Occipital lobe (tissue), 3 donors: ENCODE data around the gene IPO11. TPM values are rescaled to one million over a fixed set of nuclear protein-coding genes. Genes with fewer than 3 reads are reported as not detected.
"Not testable (repeated sequence)": the region's sequence is repeated elsewhere in the genome, so short reads cannot be mapped to it uniquely, and the experiment has no call there.

Source experiments
- DNase-seq: peaks from one replicate; lab custom pipeline; 2025; lab: John Stamatoyannopoulos, UW
- small RNA-seq: library from RNA; depleted of rRNA; stranded (forward); fragments of <200 nt; gene quantifications from one replicate; pipeline ENCODE3, GENCODE V24; 2014
- total RNA-seq: library from RNA; depleted of rRNA; stranded (reverse); fragments of >200 nt; gene quantifications from one replicate; pipeline ENCODE4 v1.2.3, GENCODE V29; 2014

The IPO11 gene
- total RNA-seq, 1 donor from 2014 or later: 35.9 TPM

DNA sequence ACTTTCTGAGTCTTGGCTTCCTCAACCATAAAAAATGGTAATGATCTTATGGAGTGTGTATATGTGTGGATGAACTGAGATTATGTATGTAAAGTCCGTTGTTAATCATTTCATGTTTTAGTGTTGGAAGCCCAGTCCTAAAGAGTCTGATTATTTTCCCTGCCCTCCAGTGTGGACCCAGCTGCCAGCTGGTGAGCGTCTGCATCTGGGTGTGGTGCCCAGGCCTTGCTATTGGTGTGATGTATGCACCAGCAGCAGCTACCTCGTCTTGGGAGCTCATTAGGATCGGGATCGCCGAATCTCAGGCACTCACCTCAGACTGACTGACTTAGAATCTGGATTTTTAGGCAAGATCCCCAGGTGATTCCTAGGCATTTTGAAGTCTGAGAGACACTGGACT lies 229.9 kb downstream of the IPO11 start:
- DNase-seq: no peak

DNA sequence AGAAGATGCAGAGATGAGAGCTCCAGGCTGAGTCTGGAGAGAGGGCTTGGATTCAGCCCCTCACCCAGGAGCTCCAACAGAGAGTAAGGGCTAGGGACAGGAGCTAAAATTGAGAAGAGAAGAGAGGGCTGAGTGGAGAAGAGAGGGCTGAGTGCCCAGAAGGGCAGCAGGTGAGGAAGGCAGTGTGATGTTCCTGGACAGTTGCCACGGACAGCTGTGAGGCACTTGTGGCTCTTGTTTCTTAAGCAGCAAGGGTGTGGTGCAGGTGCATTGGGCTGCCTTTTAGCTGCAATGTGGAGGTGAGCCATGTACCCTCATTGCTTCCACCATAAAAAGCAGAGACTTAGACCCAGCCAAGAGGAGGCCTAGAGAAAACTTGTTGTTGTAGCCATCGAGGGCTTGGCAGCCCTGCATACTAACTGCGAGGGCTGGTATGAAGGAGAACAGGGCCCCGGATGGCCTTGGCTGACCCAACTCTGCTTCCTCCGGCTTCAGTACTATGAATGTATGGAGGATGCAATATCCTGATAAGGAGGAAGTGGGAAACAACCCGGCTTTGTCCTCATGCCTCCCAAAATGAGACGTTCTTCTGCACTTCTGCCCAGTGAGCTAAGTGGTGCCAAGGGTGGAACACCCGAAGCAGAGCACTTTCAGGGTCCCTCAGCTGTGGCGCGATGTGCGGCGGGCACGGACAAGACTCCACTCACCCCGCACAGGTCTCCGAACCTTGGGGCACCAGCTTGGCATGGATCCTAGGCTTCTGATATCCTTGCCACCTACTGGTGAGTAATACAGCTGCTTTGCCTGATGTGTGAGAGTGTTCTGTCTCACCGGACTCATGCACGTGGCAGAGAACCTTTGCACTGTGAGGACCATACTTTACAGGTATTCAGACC lies 231.2 kb downstream of the IPO11 start:
- DNase-seq: no peak

DNA sequence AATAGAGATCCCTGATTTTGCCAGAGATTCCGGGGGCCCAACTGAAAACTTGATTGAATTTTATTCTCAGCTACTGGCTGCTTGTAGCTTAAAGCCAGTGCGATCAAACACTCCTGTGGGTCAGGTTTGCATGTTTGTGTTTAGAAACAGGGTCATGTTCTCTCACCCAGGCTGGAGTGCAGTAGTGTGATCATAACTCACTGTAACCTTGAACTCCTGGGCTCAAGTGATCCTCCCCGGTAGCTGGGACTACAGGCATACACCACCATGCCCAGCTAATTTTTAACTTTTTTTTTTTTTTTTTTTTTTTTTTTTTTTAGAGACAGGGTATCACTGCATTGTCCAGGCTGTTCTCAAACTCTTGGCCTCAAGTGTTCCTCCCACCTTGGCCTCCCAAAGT lies 232.7 kb downstream of the IPO11 start:
- no peak for DNase-seq

DNA sequence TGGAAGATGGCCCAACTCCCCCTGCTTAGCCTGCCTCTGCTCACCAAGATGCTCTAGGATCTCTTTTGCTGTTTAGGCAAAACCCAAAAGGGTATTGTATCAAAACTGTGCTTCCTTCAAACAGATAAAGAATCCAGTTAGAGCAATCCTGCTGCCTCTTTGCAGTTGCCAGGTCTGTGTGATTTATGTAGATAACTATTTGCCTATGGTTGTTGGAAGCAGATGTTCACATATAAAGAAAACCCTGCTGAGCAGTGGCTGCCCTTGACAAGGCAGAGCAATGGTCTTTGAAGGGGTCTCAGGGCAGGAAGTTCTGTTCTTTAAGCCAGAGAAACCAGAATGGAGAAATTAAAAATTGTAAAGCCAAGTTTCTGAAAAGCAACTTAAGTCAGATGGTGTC lies 234.7 kb downstream of the IPO11 start:
- no peak for DNase-seq

DNA sequence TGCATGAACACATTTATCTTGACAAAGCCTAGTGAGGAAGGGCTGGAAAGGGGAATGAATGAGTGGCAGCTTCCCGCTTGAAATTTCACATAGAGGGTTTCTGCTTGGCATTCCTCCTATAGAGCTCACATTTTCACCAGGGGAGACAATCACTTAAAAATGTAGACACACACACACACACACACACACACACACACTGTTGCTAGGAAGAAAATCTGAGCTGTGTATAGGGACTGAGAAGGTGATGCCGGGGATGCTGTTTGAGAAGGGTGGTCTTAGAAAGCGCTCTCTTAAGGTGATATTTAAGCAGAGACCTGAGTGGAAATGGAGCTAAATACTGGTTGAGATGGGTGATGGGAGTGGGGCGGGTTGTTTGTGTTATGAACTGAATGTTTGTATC lies 236.5 kb downstream of the IPO11 start:
- no peak for DNase-seq

DNA sequence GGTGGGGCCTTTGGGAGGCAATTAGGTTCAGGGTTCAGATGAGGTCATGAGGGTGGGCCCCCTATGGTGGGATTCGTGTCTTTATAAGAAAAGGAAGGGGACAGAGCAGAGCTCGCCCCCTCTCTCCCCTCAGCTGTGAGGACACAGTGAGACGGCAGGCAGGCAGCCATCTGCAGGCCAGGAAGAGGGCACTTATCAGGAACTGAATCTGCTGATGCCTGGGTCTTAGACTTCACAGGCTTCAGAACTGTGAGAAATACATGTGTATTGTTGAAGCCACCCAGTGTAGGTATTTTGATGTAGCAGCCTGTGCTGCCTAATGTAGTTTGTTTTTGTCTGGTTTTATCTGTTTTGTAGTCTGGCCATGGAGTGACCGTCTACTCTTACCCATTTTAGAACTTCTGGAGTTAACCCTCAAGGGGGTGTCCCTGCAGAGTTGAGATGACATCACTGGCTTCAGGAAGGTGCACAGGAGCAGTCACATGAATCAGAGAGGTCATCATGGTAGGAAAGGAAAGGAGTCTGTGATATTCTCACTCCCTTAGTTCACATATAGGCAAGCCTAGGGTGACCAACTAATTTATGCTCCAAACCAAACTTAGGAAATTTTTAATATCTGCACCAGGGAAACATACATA lies 237.0 kb downstream of the IPO11 start:
- DNase-seq: no peak

DNA sequence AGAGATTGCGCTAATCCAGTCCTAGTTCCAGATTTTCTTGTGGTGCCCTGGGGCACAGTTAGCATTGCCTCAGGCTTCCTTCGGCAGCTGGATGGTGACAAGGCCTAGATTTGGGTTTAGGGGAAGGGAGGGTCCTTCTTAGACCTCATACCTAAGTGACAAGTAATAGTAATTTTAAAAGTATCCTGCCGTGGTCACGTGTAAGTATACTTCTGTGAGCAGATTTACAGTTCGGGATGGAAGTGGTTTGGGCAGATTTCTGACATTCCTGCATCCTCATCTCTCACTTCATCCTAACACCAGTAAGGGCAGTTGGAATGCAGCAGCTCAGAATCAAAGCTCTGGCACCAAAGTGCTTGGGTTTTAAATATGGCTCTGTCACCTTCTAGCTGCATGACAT lies 237.6 kb downstream of the IPO11 start:
- DNase-seq: no peak

DNA sequence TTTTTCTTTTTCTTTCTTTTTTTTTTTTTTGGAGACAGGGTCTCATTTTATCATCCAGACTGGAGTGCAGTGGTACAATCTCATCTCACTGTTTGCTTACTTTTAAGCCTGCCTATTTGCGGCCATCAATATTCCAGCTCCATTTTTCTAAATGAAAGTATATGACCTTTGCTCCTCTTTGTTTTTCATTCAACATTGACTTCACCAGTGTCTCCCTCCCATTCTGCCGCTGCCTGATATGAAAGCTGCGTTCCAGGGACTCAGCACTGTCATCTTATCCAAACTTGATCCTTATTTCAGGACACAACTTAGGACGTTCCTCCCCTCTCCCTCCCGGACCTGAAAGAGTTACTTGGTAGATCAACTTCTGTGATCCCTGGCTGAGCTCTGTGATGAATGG lies 239.7 kb downstream of the IPO11 start:
- DNase-seq: no peak

DNA sequence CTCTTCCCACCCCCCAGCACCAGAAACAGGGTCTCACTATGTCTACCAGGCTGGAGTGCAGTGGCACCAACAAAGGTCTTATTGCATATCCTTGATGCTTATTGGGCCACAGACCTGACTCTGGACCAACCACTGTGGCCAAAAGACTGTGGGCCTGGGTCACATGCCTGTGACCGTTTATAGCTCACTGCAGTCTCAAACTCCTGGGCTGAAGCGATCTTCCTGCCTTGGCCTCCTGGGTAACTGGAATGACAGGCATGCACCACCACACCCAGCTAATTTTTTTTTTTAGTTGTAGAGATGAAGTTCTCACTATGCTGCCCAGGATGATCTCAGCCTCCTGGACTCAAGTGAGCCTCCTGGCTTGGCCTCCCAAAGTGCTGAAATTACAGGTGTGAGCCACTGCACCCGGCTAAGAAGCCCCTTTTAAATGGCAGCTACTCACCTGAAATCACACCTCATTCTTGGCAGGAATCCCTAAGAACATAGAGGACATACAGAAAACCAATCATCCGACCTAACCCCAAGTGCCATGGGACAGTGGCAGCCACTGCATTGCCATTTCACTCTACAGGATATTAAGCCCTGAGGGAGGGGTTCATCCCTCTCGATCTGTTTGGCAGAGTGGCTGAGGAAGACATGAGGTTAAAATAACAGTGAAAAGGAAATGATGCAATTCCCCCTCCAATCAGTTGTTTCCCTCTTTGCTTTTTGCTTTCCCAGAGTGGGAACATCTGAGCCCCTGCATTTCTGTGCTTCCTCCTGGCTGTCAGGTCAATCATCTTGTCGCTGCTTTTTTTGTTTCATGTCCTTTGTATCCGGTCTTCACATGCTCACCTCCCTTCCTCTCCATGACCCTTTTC lies 240.7 kb downstream of the IPO11 start:
- no peak for DNase-seq

DNA sequence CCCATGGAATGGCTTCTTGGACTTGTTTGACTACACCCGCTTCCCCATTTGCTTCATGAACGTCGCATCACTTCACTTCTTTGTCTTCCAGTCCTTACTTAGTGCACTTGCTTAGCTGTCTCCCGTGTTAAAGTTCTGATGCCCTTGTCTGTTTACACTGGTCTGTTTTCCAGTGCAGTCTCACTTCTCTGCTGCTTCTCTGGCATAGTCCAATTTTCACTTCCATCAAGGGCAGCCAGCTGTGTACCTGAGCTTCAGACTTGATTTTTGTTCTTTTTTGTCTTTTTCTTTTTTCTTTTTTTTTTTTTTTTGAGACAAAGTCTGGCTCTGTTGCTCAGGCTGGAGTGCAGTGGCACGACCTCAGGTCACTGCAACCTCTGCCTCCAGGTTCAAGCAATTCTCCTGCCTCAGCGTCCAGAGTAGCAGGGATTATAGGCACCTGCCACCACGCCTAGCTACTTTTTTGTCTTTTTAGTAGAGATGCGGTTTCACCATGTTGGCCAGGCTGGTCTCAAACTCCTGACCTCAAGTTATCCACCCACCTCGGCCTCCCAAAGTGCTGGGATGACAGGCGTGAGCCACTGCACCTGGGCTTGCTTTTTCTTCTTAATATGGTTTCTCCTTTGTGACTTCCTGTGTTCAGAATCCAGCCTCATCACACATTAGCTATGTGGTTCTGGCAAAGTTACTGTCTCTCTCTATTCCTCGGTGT lies 241.5 kb downstream of the IPO11 start:
- DNase-seq: no peak

DNA sequence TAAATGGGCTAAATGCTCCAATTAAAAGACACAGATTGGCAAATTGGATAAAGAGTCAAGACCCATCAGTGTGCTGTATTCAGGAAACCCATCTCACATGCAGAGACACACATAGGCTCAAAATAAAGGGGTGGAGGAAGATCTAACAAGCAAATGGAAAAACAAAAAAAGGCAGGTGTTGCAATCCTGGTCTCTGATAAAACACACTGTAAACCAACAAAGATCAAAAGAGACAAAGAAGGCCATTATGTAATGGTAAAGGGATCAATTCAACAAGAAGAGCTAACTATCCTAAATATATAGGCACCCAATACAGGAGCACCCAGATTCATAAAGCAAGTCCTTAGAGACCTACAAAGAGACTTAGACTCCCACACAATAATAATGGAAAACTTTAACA lies 245.2 kb downstream of the IPO11 start:
- DNase-seq: not testable (repeated sequence)

DNA sequence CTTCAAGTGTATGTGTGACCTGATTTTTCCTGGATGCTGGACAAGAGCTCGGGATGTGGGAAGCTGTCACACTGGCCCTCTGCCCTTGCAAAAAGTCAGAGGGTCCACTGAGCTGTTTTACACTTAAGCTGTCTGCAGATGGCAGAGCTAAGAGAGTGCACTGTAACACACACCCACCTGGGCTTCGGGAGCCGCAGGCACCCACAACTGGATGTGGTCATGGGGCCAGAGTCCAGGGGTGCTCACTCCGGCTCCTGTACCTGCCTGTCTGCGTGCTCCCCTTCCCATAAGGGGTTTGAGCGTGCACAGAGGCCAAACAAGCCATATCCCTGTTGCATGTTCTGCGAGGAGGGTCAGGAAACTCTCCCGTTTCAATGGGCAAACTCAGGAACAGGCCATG lies 248.6 kb downstream of the IPO11 start:
- DNase-seq: no peak

DNA sequence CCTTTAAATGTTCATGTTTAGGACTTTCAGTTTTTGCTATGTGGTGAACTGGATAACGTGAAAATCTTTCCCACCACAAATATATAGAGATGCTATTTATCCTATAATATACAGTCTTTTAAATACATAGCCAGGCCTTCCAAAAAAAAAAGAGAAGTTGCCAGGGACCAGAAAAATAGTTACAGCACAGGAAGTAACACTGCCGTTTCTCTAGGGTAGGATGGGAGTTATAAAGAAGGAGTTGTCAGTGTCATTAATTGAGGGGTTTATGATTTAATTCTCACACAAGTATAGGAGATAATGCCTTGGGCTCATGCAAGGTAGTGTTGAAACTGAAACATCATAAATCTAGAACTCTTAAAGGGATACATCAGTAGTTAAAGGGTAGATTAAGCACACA lies 250.0 kb downstream of the IPO11 start:
- DNase-seq: no peak

DNA sequence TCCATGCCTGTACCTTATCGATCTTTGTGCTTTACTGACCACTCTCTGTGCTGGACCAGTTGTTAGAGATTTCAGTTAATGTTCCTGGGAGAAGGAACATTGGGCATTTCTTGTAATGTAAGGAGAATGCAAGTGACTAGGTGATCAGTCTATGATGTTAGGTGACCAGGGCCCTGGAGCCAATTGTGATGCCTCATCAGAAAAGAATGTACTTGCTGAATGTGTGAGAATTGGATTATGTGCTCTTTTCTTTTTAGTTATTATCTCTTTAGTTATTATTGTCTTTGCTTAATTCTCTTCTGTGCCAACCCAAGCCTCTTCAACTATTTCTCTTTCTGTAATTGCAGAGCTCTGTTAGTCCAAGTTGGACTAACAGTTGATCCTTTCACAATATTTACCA lies 258.9 kb downstream of the IPO11 start:
- no peak for DNase-seq

DNA sequence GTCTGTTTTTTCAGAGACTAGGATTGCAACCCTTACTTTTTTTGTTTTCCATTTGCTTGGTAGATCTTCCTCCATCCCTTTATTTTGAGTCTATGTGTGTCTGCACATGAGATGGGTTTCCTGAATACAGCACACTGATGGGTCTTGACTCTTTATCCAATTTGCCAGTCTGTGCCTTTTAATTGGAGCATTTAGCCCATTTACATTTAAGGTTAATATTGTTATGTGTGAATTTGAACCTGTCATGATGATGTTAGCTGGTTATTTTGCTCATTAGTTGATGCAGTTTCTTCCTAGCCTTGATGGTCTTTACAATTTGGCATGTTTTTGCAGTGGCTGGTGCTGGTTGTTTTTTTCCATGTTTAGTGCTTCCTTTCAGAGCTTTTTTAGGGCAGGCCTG lies 264.0 kb downstream of the IPO11 start:
- not testable (repeated sequence) for DNase-seq

Small RNA genes within 50 kb of the gene (small RNA-seq; reads per million reads assigned to genes)
- not detected for gene CKS1BP3
- not detected for gene RNU6-661P

Other genes with a start within 250 kb of the IPO11 start
- 285 TPM for gene KIF2A, start 106.6 kb upstream of the IPO11 start, total RNA-seq
- gene DIMT1, start 8.9 kb upstream of the IPO11 start, total RNA-seq: 19.8 TPM
- 4.1 TPM for gene LRRC70, start 166.1 kb downstream of the IPO11 start, total RNA-seq